ENCODE results near the gene AHSA1.

The AHSA1 gene

DNA sequence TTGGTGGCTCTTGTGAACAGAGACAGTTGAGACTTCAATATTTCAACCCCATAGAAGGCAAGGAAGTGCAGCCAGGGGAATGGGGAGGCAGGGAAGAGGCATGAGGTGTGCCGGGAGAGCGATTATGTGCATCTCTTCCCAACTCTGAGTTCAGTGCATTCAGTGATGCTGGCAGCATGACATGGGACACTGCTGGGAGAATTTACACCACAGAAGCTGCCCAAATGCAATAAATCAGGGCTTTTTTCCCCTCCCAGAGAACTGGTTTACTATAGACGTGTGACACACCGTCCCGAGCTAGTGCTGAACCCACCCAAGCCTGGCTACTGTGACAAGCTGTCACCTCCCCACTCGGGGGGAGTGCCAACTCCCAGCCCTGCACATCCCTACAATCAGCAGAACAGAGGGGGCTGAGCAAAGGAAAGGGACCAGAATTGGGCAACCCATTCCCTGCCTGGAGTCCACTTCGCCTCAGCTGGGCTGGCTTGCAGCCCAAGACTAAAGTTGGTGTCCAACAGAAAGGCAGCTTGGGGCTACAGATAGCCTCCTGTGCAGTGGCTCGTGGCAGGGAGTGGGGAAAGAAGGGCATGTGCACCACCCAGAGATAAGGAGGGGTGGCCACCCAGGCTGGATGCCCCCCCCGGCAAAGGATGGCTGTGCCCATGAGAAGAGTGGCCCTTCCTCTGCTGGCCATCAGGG lies 16.7 kb downstream of the AHSA1 start:
- no peak for DNase-seq

DNA sequence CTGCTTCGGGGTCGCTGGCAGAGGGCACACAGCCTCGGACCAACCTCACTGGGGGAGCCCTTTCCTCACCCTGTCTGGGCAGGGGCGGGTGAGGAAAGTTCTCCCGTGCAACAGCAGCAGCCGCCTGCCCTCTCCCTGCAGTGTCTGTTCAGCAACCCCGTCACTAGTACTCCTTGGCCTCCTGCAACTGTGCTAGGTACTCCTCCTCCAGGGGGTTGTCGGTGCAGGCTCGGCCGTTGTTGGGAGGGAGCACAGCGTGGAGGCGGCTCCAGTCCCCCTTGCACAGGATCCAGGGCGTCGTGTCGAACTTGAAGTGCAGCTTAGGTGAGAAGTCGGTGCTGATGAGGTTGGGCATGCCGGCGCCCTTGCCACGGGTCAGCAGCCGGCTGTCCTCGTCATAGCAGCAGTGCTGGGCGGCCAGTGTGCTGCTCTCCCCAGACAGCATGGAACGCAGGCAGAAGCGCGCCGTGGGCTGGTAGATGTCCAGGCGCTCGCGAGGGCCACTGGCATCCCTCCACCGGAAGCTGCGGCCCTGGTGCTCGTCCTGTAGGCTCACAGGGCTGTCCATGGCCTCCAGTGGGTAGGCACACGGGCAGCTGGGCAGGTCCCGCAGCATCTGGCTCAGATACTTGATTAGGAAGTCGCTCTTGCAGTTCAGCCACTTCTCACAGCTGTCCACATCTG lies 17.7 kb downstream of the AHSA1 start:
- DNase-seq, result no peak

DNA sequence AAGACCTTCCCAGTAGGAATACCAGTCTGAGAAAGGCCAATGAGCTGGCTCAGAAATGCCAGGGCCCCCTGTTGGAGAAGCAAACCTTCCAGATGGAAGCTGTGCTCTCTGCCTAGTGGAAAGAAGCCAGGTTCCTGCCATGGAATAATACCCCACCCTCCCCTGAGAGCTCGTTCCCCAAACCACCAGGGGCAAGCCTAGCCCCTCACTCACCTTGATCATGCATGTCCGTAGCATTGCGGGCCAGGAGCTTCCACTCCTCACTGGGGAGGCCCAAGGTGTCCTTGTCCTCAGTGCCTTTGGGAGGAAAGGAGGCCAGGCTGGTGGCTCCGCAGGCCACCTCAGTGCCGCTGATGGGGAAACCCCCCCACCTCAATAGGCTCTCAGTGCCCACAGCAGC lies 20.1 kb downstream of the AHSA1 start:
- DNase-seq, result no peak

DNA sequence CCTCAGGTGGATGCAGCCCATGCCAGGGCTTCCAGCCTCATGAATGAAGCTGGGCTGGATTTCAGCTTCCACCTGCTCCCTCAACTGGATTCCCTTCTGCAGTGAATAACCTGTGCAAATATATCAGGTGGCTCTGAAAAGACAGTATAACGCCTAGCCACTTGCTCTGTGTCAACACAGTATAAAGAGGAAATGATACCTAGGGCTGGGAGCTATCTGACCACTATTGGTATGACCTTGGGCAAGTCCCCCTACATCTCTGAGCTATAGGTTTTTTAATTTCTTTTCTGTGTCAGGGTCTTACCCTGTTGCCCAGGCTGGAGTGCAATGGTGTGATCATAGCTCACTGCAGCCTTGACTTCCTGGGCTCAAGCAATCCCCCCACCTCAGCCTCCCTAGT lies 20.9 kb downstream of the AHSA1 start:
- DNase-seq, result no peak

DNA sequence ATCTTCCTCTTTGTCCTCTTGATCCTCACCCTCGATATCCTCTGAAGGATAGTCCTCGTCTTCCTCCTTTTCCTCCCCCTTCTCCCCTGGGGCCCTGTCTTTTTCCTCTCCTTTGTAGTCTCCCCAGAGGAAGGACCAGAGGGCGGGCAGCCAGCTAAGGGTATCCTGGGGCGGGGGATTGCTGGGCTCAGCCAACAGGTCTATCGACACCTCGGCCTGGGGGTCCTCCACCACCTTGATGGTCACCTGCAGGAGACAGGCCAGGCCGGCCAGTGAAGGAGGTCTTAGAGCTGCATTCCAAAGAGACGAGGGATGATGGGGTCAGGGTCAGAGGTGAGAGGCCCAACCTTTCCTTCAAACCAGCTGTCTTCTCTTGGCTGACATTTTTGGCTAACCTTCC lies 24.5 kb downstream of the AHSA1 start:
- DNase-seq, result no peak

DNA sequence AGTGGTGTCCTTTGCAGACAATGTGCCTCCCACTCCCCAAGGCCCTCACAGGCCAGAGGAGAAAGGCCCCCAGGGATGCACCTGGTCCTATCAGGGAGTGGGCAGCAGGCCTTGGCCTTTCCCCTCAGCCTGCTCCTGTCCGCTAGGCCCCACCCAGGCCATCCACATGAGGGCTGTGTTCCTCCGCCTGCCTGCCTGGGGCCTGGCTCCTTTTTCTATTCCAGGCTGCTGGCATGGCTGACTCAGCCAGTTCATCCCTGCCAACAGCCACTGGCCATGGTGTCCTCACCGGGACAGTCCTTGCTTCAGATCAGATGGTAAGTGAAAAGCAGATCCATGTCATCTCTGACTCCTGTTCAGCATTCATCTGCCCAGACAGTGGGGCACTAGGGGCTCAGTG lies 27.4 kb downstream of the AHSA1 start:
- no peak for DNase-seq

DNA sequence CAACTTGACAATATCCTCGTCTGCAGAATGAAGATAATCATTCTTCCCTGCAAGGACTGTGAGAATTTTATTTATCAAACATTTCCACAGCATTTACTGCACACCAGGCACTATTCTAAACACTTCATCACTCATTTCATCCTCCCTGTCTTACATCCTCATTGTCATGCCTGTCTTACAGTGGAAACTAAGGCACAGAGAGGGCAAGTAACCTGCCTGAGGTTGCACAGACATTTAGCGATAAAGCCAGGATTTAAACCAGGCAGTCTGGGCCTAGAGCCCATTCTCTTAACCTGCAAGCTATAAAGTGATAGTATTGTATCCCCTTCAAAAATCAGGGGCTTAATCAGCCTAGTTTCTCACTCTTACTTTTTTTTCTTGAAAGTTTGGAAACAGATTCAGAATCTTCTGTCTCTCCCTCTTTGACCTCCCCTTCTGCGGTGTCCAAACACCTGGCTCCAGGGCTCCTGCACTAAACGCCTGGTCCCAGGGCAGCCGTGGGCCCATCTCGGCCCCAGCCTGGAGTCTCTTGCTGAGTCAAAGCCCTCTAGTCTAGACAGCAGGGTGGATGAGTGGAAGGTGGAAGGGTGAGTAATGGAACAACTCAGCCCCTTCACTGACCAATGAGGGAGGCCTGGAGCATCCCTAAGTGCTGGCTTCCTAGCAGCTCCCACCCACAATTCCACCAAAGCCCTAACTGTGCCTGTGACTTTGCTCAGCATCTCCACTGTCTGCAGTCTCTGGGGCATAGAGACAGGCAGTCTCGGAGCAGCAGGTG lies 28.2 kb downstream of the AHSA1 start:
- no peak for DNase-seq

DNA sequence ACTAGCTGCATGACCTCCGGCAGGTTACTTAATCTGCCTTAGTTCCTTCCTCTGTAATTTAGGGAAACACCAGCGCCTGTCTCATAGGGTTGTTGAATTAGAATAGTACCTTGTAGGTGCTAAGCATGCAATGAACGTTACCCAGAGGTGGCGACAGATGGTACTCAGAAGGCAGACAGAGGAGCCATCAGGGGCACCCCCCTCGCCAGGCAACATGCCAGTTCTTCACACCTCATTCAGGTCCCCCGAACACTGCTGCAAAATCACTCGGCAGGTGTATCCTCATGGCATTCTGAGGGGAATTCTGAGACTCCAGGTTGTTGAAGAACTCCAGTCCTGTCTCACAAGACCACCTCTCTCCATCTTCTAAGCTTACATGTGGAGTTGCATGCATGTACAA lies 30.7 kb downstream of the AHSA1 start:
- no peak for DNase-seq

DNA sequence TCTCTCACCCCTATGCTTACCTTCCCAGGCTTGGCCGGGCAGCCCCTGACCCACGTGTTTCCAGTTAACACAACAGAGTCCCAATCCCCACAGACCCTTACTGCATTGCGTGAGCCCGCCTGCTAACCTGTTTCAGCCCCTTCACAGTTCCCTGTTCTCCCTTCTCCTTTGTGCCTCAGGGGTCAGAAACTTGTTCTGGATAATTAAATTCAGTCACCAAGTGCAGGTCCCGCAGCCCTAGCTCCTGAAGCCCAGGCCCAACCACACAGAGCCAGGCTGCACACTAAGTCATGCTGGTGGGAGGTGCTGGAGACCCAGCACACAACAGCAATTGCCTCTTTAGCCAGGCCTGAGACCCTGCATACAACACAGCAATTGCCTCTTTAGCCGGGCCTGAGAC lies 31.1 kb downstream of the AHSA1 start:
- no peak for DNase-seq

DNA sequence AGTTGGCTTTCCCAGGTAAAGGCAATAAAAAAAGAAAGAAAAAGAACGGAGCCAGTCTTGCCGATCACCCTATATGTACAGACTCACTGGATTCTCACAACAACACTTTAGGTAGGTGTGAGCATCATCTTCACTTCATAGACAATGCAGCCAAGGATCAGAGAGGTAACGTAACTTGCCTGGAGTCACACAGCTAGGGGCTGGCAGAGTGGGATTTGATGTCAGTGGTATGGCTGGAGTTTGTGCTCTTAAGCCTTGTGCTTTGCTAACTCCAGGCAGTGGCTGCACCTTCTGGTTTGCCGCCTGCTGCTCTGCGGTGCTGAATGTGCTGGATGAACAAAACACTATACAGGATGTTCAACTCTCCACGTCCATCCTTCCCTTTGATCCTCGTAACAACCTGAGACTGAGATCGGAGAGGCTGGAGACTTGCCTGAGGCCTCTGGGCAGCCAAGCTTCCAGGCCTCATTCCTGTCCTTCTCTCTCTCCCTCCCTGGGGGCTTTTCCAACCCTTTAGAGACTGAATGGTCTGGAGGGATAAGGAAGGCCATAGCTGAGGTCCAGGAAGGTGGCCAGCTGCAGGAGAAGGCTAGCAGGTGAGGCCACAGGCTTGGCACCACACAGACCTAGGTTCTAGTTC lies 32.6 kb downstream of the AHSA1 start:
- DNase-seq, result no peak

DNA sequence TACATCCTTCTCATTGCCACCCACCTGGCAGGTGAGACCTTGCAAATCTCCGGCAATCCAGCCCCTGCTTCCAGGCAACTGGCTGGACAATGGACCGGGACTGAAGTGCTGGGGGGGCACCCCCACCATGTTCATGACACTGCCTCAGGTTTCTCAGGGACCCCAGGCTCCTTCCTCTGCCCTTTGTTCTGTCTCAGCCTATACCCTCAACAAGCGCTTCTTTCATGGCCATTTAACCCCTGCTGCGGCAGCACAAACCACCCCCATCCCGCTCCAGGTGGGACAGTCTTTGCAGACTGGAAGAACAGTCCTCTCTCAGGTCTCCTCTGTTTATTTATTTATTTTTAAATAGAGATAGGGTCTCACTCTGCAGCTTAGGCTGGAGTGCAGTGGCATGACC lies 33.2 kb downstream of the AHSA1 start:
- DNase-seq, result no peak

DNA sequence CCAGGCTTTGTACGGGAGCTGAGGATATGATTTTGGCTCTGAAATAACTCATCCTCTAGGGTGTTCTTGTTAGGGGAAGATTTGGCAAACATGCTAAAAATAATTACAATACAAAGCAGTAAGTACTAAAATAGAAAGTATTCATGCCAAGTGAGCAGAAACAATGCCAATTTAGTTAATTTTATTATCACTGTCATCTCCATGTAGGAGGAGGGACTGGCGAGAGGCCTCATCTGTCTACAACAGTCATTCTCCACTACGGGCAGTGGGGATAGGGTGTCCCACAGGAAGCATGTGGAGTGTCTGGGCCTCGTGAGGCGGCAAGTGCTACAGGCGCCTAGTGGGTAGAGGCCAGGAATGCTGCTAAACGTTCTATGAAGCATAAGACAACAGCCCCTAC lies 37.4 kb downstream of the AHSA1 start:
- DNase-seq, result no peak

DNA sequence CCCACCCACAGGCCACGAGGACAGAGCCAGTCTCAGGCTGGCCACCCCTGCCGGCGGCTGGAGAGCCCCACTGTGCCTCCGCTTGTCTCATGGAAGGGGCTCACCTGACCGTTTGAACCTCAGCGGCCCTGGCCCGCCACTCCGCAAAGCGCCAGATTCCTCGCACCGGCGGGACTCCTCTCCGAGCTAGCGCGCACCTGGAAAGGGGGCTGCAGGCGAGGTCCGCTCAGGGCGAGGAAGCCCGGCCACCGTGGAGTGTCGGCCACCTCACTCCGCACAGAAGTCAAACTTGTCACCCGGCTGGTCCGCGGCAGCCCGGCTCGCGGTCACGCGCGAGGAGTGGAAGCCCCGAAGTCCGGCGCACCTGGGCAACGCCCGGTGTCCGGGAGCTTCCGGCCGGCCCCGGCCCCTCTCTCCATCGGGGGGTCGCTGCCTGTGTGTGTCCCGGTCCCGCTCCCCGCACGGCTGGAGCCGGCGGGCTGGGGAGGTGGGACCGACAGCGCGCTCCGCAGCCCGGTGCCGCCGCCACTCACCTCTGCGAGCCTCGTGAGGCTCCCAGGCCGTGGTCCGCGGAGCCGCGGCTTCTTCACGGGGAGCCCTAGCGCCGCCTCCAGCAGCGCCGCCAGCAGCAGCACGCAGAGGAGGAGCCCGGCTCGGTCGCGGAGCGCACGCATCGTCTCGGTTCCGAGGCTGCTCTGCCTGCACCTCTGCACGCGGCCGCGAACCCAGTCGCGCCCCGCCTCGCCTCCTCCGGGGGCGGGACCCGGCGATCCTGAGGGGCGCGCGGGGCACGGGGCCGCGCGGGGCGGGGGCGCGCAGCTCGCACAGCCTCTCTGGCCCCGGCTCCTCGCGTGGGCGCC lies 40.5 kb downstream of the AHSA1 start, which contains the start of gene ISM2:
Gene ISM2 (minus strand): TSS at position 697 of the 860 bp plus-strand sequence. CDS start 23 bp downstream, at position 674.
- peak; percentile 57 for DNase-seq

DNA sequence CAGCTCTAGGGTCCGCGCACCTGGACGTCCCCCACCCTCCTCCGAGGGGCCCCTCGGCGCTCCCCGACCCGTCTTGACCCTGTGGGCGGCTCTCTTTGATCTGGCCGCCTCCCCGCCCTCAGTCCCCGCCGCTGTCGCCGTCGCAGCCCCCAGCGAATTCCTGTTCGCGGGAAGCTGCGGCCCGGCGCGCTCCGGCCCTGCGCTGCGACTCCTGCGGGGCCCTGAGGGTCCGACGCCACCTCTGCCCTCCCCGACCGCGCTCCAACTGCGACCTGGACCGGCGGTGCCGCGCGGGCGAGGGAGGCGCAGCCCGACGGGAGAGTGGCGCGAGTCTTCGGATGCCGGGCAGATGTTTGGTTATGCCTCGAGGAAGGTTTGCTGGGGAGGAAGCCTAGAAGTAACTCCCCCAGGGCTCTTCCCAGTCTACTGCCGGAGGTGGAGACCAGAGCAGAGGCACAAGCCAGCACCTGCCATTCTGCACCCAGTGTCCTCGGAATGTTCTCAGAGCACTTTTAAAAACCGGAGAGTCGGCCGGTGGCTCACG lies 41.2 kb downstream of the AHSA1 start:
- DNase-seq, result no peak

DNA sequence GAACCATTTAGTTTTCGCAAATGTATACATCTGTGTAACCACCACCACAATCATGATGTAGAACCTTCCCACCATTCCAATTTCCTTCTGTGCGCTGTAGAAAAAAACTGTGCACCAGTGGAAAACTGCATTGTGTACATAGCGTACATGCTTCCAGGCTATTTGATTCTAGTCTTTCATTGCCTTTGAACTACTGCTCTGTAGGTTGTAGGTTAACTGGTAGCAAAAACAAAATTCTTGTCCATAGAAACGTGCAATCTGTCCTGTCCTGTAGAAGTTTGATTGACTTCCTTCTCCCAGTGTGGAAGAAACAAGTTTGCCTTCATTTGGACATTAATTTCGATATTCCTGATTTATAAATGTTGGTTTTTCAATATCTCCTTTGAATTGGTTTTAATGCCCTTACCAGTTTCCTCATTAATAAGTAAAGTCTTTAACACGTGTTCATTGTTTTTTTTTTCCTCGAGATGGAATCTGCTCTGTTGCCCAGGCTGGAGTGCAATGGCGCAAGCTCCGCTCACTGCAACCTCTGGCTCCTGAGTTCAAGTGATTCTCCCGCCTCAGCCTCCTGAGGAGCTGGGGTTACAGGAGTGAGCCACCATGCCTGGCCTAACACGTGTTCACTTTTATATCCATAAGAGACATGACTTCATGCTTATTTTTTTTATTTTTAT lies 44.4 kb downstream of the AHSA1 start:
- no peak for DNase-seq

DNA sequence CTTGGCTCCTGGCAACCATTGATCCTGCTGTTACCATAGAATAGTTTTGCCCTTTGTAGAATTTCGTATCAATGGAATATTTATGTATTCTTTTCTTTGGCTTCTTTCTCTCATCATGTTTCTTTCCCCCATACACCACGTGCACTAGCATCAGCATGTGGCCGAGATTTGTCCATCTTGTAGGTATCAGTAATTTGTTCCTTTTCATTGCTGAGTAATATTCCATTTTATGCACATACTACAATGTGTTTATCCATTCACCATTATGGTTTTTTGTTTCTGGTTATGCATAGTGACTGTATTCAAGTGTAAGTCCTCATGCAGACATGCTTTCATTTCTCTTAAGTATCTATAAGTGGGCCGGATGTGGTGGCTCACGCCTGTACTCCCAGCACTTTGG lies 45.2 kb downstream of the AHSA1 start:
- DNase-seq, result no peak

DNA sequence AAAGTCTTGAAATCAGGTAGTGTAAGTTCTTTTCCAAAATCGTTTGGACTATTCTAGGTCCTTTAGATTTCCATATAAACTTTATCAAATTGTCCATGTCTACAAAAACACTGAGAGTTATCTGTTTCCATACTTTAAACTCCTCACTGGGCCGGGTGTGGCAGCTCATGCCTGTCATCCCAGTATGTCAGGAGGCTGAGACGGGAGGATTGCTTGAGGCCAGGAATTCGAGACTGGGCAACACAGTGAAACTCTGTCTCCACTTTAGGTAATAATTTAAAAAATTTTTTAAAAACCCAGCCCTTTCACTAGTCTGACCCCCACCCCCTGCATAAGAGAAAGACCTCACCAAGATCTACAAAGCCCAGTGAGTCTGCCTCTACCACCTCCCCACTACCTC lies 47.1 kb downstream of the AHSA1 start:
- no peak for DNase-seq

DNA sequence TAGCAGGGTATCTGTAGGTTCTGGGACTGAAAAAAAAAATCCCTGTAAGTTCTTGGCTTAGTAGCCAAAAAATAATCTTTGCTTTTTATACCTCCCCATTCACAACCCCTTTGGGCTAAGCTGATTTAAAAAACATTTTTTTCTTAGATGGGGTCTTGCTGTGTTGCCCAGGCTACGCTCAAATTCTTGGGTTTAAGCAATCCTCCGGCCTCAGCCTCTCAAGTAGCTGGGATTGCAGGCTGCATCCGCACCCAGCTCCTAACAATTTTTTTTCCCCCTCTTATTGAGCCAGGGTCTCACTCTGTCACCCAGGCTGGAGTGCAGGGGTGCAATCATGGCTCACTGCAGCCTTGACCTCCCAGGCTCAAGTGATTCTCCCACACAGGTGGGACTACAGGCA lies 49.9 kb downstream of the AHSA1 start:
- DNase-seq, result no peak

DNA sequence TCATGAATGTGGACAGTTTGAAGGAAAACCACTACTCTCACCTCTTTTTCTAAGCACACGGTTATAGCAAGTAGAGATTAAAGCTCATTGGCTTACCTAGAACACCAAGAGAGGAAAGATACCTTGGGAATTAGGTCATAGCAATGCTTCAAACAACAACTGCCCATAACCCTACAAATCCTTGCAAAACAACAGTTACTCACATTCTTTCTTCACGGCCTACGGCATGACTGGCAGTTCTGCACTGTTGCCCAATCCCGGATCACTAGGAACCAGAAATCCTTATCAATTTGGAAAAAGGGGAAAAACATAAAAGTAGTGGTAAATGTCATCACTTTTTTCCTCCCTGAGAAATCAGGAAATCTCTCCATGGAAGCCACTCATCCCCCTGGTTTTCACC lies 50.4 kb downstream of the AHSA1 start:
- no peak for DNase-seq

DNA sequence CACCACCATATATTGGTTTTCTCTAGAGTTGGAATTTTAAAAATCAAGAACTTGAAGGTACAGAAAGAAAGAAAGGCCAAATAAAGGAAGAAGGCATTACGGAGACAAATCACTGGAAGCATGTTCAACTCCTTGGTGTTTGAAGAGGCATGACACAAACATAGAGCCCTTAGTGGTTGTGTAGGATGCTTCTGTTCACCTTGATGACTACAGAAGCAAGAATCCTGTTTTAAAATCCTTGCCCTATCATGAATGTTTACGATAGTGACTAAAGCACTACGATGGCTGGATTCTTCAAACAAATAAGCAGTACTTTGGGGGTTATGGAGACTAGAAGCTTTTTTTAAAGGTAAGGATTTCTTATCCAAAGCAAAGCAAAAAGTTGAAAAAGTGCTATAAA lies 51.0 kb downstream of the AHSA1 start:
- no peak for DNase-seq

DNA sequence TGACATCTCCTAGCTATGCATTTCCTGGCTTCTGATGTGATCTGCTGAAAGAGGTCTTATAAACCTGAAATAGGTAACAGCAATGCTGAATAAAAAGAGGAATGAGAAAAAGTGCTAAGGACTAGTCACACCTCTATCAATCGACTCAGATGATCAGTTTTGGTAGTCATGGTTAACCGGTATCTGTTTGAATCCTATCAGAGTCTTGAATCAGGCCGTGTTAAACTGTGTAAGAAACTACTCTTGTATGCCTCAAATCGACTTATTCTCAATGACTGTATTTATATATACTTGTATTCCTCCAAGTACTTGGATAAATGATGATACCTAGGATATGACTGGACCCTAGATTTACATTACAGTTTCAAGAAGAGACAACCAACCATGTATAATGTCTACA lies 51.5 kb downstream of the AHSA1 start:
- no peak for DNase-seq
